Inferior parietal cortex (tissue), 1 donor: Measurements from ENCODE around the gene PTCD1.

Experiments
- DNase-seq: peaks from one replicate; pipeline ENCODE4 v3.0.0-alpha.2; 2016; ENCODE audit errors: extremely low spot score

Gene PTCD1

GRCh38 chr7:99438573-99439480, at the start of gene PTCD1, which contains the start of gene CPSF4:
Gene PTCD1, minus strand, starts transcription at chr7:99438798. Its CDS starts 3,556 bp downstream, at chr7:99435242.
Gene CPSF4, plus strand, starts transcription at chr7:99438943. Its CDS starts 140 bp downstream, at chr7:99439083.
- peak; percentile 96 for DNase-seq

- no peak for DNase-seq
Observed at GRCh38 chr7:99485094-99485493, 46.5 kb upstream of the PTCD1 start.

GRCh38 chr7:99478464-99479440, 40.2 kb upstream of the PTCD1 start:
- DNase-seq = no peak

- no peak for DNase-seq
Observed at GRCh38 chr7:99476107-99476506, 37.5 kb upstream of the PTCD1 start.

- DNase-seq = peak; percentile 59
Observed at GRCh38 chr7:99473315-99473596, 34.7 kb upstream of the PTCD1 start.

GRCh38 chr7:99472561-99473314, 34.1 kb upstream of the PTCD1 start, which contains the start of gene ZNF789:
Gene ZNF789, plus strand, starts transcription at chr7:99472890. Its CDS starts 3,567 bp downstream, at chr7:99476457.
- DNase-seq = peak; percentile 96

- no peak for DNase-seq
Observed at GRCh38 chr7:99469381-99470065, 30.9 kb upstream of the PTCD1 start.

GRCh38 chr7:99468336-99468918, 29.8 kb upstream of the PTCD1 start:
- DNase-seq = no peak

GRCh38 chr7:99465421-99465768, 26.8 kb upstream of the PTCD1 start:
- DNase-seq = peak; percentile 20

GRCh38 chr7:99461221-99461620, 22.6 kb upstream of the PTCD1 start:
- no peak for DNase-seq

- no peak for DNase-seq
Observed at GRCh38 chr7:99460651-99461050, 22.1 kb upstream of the PTCD1 start.

GRCh38 chr7:99459087-99459486, 20.5 kb upstream of the PTCD1 start:
- no peak for DNase-seq

GRCh38 chr7:99457650-99458493, 19.3 kb upstream of the PTCD1 start:
- DNase-seq = no peak

- DNase-seq = no peak
Observed at GRCh38 chr7:99457050-99457649, 18.6 kb upstream of the PTCD1 start.

GRCh38 chr7:99456288-99456687, 17.7 kb upstream of the PTCD1 start:
- DNase-seq = no peak

GRCh38 chr7:99455874-99456273, 17.3 kb upstream of the PTCD1 start:
- DNase-seq = no peak

- no peak for DNase-seq
Observed at GRCh38 chr7:99453105-99453504, 14.5 kb upstream of the PTCD1 start.

GRCh38 chr7:99452541-99452940, 13.9 kb upstream of the PTCD1 start:
- no peak for DNase-seq

- no peak for DNase-seq
Observed at GRCh38 chr7:99451936-99452335, 13.3 kb upstream of the PTCD1 start.
